Epithelial cell of esophagus (primary cell): ENCODE results near the gene ARL3.

Experiments
- DNase-seq: peaks from one replicate; pipeline ENCODE4 v3.0.0; 2010; ENCODE audit warnings: low read depth
- H3K4me3 ChIP-seq: 2 replicates; pipeline ENCODE4 v1.5.1; 2011; ENCODE audit warnings: mild to moderate bottlenecking, low read length, control low read depth
- CTCF ChIP-seq: IDR thresholded peaks from 2 replicates; pipeline ENCODE4 v1.5.1; 2011; ENCODE audit warnings: low read depth, mild to moderate bottlenecking, low read length, control low read depth, inconsistent platforms; ENCODE audit not compliant: insufficient read depth; ENCODE audit errors: missing control alignments

Gene ARL3

DNA sequence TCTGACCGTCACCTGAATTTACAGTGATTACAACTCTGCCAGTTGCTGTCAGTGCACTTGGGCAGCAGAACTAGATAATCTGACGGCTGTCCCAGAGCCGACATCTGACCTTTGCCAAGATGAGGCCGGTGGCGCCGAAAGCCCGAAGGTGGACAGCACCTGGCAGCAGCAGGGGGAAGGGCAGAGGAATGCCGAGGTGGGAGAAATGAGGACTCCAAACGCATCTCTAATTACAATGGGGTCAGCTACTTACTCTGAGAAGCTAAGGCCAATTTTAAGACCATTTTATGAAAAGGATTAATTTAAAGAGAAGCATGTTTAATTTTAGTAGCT is 36.2 kb downstream of the ARL3 start:
- no peak overlapping the region for H3K4me3 ChIP-seq
- DNase-seq, result no peak
- TF ChIP-seq CTCF, result no peak

DNA sequence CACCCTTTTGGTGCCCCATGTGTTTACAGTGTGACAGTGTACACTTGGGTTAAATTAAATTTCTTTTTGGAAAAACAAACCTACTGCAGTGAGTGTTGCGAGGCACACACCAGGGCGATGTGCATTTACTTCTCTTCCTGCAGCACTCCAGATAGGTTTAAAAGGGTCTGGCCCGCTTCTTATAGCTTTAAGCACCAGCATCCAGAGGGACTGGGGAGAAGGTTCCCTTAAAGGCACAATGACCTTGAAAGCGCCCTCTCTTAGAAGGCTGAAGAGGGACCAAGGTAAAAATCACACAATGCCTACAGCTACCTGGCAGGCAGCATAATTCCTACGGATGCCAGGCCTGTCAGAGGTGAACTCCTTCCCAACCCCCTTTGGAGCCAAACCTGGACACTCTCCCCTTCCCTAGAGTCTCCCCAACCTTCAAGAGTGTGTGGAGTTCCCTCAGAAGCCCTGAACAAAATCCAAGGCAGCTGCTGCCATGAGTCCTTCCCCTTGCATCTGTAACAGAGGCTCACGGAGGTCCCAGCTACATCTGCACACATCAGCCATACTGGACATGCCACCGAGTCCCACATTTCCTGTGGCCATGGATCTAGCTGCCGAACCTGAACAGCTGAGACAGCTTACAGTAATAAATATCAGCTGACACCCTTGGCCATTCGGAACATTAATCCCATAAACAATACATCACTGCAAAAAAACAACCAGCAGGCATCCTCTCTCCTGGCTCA is 36.7 kb downstream of the ARL3 start:
- no peak overlapping the region for H3K4me3 ChIP-seq
- no peak for DNase-seq
- TF ChIP-seq CTCF, result no peak

GRCh38 chr10:102676534-102677315 is 37.5 kb downstream of the ARL3 start:
- H3K4me3 ChIP-seq, result no peak overlapping the region
- TF ChIP-seq CTCF, result no peak
- no peak for DNase-seq

GRCh38 chr10:102675666-102676533 is 38.3 kb downstream of the ARL3 start:
- TF ChIP-seq CTCF, result no peak
- H3K4me3 ChIP-seq, result no peak overlapping the region
- peak; percentile 67 for DNase-seq

- DNase-seq, result peak; percentile 39
- no peak overlapping the region for H3K4me3 ChIP-seq
- TF ChIP-seq CTCF, result no peak
These were observed 39.1 kb downstream of the ARL3 start for GRCh38 chr10:102675011-102675665.

- DNase-seq, result no peak
- H3K4me3 ChIP-seq, result no peak overlapping the region
- TF ChIP-seq CTCF, result no peak
These were observed 39.6 kb downstream of the ARL3 start for GRCh38 chr10:102674566-102674965.
